ENCODE data around the gene KRTAP9-7.
"Not testable (repeated sequence)": the region's sequence is repeated elsewhere in the genome, so short reads cannot be mapped to it uniquely, and the experiment has no call there.

KRTAP9-7 gene

DNA sequence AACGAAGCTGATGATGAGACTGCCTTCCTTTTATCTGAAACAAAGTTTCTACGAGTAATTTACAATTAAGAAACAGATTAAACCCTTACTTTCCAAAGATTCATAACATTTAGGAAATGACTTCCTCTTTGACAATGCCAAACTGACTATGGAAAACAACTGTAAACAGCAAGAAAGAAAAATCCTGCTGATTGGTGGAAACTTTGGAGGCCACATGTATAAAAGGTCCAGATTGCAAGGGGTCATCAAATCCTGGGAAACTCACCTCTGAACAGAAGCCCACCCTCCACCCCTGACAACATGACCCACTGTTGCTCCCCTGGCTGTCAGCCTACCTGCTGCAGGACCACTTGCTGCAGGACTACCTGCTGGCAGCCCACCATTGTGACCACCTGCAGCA is 10.4 kb upstream of the KRTAP9-7 start, which contains the start of gene KRTAP9-6:
TSS of gene KRTAP9-6 (plus strand) at position 301 of the 400 bp plus-strand sequence. CDS start at position 301, 0 bp downstream.
- Histone ChIP-seq H3K27me3 (ENCODE audit: insufficient read depth, low read length) (no peaks in the 10 kb centered on the region), H3K27ac (ENCODE audit: low read depth, low read length, poor library complexity, severe bottlenecking) (no peak within 1 kb of the TSS), H3K9me3 (ENCODE audit: low read length) (no peaks in the 10 kb centered on the region), H2AFZ (ENCODE audit: low read length) (no peak within 1 kb of the TSS), H3K4me1 (ENCODE audit: insufficient read depth, low read length, severe bottlenecking) (no peaks in the 10 kb centered on the region), H3K4me2 (ENCODE audit: low read length) (no peak within 1 kb of the TSS), H3K79me2 (ENCODE audit: insufficient read depth, low read length) (no peaks in the 10 kb centered on the region), H4K20me1 (ENCODE audit: insufficient read depth, low read length) (no peaks in the 10 kb centered on the region), H3K4me3 (ENCODE audit: low read depth, low read length, poor library complexity, severe bottlenecking) (no peak within 1 kb of the TSS), H3F3A (ENCODE audit: insufficient read depth, low read length) (no peaks in the 10 kb centered on the region), H3K36me3 (ENCODE audit: insufficient read depth, low read length) (no peaks in the 10 kb centered on the region), H3K9me2 (ENCODE audit: low read depth, low read length) (no peaks in the 10 kb centered on the region), H3K9ac (ENCODE audit: low read length) (no peak within 1 kb of the TSS)
- TF ChIP-seq, protein P1, sequence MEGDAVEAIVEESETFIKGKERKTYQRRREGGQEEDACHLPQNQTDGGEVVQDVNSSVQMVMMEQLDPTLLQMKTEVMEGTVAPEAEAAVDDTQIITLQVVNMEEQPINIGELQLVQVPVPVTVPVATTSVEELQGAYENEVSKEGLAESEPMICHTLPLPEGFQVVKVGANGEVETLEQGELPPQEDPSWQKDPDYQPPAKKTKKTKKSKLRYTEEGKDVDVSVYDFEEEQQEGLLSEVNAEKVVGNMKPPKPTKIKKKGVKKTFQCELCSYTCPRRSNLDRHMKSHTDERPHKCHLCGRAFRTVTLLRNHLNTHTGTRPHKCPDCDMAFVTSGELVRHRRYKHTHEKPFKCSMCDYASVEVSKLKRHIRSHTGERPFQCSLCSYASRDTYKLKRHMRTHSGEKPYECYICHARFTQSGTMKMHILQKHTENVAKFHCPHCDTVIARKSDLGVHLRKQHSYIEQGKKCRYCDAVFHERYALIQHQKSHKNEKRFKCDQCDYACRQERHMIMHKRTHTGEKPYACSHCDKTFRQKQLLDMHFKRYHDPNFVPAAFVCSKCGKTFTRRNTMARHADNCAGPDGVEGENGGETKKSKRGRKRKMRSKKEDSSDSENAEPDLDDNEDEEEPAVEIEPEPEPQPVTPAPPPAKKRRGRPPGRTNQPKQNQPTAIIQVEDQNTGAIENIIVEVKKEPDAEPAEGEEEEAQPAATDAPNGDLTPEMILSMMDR (IDR thresholded peaks at IDR 0.05; ENCODE audit: low read length), result no peak
- no peak for TF ChIP-seq EZH2 (IDR thresholded peaks at IDR 0.05; ENCODE audit: borderline replicate concordance, low read length)

DNA sequence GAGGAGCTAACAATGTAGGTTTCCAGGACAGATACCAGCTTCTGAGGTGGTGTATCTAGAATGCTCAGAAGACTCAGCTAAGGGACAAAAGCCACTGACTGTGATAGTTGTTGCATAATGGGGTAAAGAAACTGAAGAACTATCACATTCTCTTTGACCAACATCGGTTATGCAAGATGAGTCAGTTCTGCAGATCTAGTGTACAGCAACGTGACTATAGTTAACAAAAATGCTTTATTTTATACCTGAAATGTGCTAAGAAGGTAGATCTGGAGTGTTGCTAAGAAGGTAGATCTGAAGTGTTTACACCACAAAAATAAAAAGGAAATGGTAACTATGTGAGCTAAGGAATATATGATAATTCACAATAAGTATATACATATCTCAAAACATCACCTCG is 7.8 kb upstream of the KRTAP9-7 start:
- Histone ChIP-seq H3K9me3 (ENCODE audit: low read length) (no peaks in the 10 kb centered on the region), H2AFZ (ENCODE audit: low read length) (no peak overlapping the region), H3K79me2 (ENCODE audit: insufficient read depth, low read length) (no peaks in the 10 kb centered on the region), H3K4me1 (ENCODE audit: insufficient read depth, low read length, severe bottlenecking) (no peaks in the 10 kb centered on the region), H4K20me1 (ENCODE audit: insufficient read depth, low read length) (no peaks in the 10 kb centered on the region), H3F3A (ENCODE audit: insufficient read depth, low read length) (no peaks in the 10 kb centered on the region), H3K36me3 (ENCODE audit: insufficient read depth, low read length) (no peaks in the 10 kb centered on the region), H3K4me3 (ENCODE audit: low read depth, low read length, poor library complexity, severe bottlenecking) (no peak overlapping the region), H3K9ac (ENCODE audit: low read length) (no peak overlapping the region), H3K4me2 (ENCODE audit: low read length) (no peak overlapping the region), H3K27me3 (ENCODE audit: insufficient read depth, low read length) (no peaks in the 10 kb centered on the region), H3K27ac (ENCODE audit: low read depth, low read length, poor library complexity, severe bottlenecking) (no peak overlapping the region), H3K9me2 (ENCODE audit: low read depth, low read length) (no peaks in the 10 kb centered on the region)
- no peak for TF ChIP-seq EZH2 (IDR thresholded peaks at IDR 0.05; ENCODE audit: borderline replicate concordance, low read length)
- TF ChIP-seq, protein P1 (IDR thresholded peaks at IDR 0.05; ENCODE audit: low read length), result no peak

DNA sequence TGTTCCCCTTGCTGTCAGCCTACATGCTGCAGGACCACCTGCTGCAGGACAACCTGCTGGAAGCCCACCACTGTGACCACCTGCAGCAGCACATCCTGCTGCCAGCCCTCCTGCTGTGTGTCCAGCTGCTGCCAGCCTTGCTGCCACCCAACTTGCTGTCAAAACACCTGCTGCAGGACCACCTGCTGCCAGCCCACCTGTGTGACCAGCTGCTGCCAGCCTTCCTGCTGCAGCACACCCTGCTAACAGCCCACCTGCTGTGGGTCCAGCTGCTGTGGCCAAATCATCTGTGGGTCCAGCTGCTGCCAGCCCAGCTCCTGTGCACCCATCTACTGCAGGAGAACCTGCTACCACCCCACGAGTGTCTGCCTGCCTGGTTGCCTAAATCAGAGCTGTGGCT is 4.2 kb upstream of the KRTAP9-7 start:
- not testable (repeated sequence) for H3K36me3 ChIP-seq (ENCODE audit: insufficient read depth, low read length); H3K4me3 ChIP-seq (ENCODE audit: low read depth, low read length, poor library complexity, severe bottlenecking); H3K9me3 ChIP-seq (ENCODE audit: low read length); H3K4me2 ChIP-seq (ENCODE audit: low read length); H3K9me2 ChIP-seq (ENCODE audit: low read depth, low read length); H3F3A ChIP-seq (ENCODE audit: insufficient read depth, low read length); H4K20me1 ChIP-seq (ENCODE audit: insufficient read depth, low read length); H3K79me2 ChIP-seq (ENCODE audit: insufficient read depth, low read length); H3K27ac ChIP-seq (ENCODE audit: low read depth, low read length, poor library complexity, severe bottlenecking); H3K27me3 ChIP-seq (ENCODE audit: insufficient read depth, low read length); H2AFZ ChIP-seq (ENCODE audit: low read length); H3K9ac ChIP-seq (ENCODE audit: low read length); H3K4me1 ChIP-seq (ENCODE audit: insufficient read depth, low read length, severe bottlenecking)

DNA sequence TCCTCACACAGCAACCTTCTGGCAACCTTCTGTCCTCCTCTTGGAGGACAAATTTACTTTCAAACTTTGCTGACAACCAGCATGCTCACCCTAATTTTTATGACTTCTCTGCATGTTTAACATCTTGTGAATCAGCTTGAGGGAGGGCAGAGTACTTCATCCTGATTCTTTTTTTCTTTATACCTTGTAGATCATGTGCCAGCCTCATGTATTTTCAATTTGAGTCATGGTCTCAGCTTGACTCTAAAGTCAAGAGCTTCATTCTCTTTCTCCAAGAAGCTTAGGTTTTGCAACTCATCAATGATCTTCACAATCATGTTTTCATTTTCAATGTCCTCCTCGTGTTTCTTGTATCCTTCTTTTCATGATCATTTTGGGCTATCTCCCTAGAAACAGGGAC is 3.6 kb upstream of the KRTAP9-7 start:
- H3K9me2 ChIP-seq (ENCODE audit: low read depth, low read length), result no peaks in the 10 kb centered on the region
- TF ChIP-seq EZH2 (IDR thresholded peaks at IDR 0.05; ENCODE audit: borderline replicate concordance, low read length), result no peak
- TF ChIP-seq, protein P1 (IDR thresholded peaks at IDR 0.05; ENCODE audit: low read length), result no peak
- H4K20me1 ChIP-seq (ENCODE audit: insufficient read depth, low read length), result no peaks in the 10 kb centered on the region
- H3K4me2 ChIP-seq (ENCODE audit: low read length), result no peak overlapping the region
- H3K9ac ChIP-seq (ENCODE audit: low read length), result no peak overlapping the region
- H3K4me3 ChIP-seq (ENCODE audit: low read depth, low read length, poor library complexity, severe bottlenecking), result no peak overlapping the region
- no peaks in the 10 kb centered on the region for H3F3A ChIP-seq (ENCODE audit: insufficient read depth, low read length)
- no peak overlapping the region for H2AFZ ChIP-seq (ENCODE audit: low read length)
- no peak overlapping the region for H3K27ac ChIP-seq (ENCODE audit: low read depth, low read length, poor library complexity, severe bottlenecking)
- no peaks in the 10 kb centered on the region for H3K27me3 ChIP-seq (ENCODE audit: insufficient read depth, low read length)
- no peaks in the 10 kb centered on the region for H3K4me1 ChIP-seq (ENCODE audit: insufficient read depth, low read length, severe bottlenecking)
- no peaks in the 10 kb centered on the region for H3K36me3 ChIP-seq (ENCODE audit: insufficient read depth, low read length)
- no peaks in the 10 kb centered on the region for H3K9me3 ChIP-seq (ENCODE audit: low read length)
- no peaks in the 10 kb centered on the region for H3K79me2 ChIP-seq (ENCODE audit: insufficient read depth, low read length)

All from OCI-LY1 (cell line).